ENCODE measurements around the gene ELOVL7.

Gene ELOVL7

DNA sequence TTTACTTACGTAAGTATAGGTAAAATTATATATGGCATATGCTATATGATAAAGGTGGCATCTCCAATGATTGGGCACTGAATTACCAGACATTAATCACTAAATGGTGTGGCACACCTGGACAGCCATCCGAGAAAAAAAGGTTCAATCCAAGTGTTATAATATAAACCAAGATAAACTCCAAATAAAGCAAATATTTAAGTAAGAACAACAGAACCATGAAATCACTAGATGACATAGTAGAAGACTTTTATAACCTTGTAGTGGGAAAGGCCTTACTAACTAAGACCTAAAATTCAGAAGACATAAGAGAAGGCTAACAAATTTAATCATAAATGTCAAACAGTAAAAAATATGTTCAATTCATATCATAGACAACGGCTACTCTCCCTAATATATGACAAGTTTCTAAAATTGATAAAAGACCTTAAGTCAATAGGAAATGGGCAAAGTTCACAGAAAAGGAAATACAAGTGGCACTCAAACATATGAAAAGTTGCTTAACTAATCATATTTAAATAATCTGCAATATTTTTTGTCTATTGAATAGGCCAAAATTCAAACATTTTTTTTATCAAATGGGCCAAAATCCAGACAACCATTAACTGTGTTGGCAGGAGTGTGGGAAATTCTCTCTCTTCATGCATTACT, 55.1 kb downstream of the ELOVL7 start:
- no peak for TF ChIP-seq CTCF (IDR thresholded peaks at IDR 0.05; ENCODE audit: insufficient read depth, low read depth, low read length, missing control alignments)
- no peak overlapping the region for H3K4me3 ChIP-seq (ENCODE audit: low read depth, low read length)
- DNase-seq (ENCODE audit: low read depth): no peak

GRCh38 chr5:60779466-60779865, 64.6 kb downstream of the ELOVL7 start:
- DNase-seq (ENCODE audit: low read depth): no peak
- no peak for TF ChIP-seq CTCF (IDR thresholded peaks at IDR 0.05; ENCODE audit: insufficient read depth, low read depth, low read length, missing control alignments)

GRCh38 chr5:60776343-60776742, 67.7 kb downstream of the ELOVL7 start:
- TF ChIP-seq CTCF (IDR thresholded peaks at IDR 0.05; ENCODE audit: insufficient read depth, low read depth, low read length, missing control alignments): no peak
- no peak overlapping the region for H3K4me3 ChIP-seq (ENCODE audit: low read depth, low read length)
- DNase-seq (ENCODE audit: low read depth): no peak

More at GRCh38 chr5:60779466-60779865, 64.6 kb downstream of the ELOVL7 start:
- no peak overlapping the region for H3K4me3 ChIP-seq (ENCODE audit: low read depth, low read length)

- no peak for TF ChIP-seq CTCF (IDR thresholded peaks at IDR 0.05; ENCODE audit: insufficient read depth, low read depth, low read length, missing control alignments)
- no peak for DNase-seq (ENCODE audit: low read depth)
- no peak overlapping the region for H3K4me3 ChIP-seq (ENCODE audit: low read depth, low read length)
These were observed 78.9 kb downstream of the ELOVL7 start for GRCh38 chr5:60765019-60765709.

- DNase-seq (ENCODE audit: low read depth): no peak
These were observed 81.0 kb downstream of the ELOVL7 start for GRCh38 chr5:60763061-60763460.

DNA sequence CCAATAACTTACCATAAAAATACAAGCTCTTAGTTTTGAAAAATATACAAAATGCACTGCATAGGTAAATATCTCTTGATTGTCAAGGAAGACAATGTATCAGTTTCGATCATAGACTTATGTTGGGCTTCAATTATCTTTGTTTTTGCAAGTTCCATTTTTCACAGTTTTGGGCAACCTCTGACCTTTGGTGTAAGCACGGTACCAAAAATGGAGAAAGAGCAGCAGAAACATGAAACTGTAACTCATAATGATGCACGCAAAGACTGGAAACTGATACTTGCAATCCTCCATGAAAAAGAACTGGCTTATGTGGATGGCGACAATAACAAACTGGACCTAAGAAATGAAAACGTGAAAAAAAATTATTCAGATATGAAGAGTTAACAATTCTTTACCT, 89.6 kb downstream of the ELOVL7 start:
- no peak for TF ChIP-seq CTCF (IDR thresholded peaks at IDR 0.05; ENCODE audit: insufficient read depth, low read depth, low read length, missing control alignments)
- no peak overlapping the region for H3K4me3 ChIP-seq (ENCODE audit: low read depth, low read length)
- no peak for DNase-seq (ENCODE audit: low read depth)

More at GRCh38 chr5:60763061-60763460, 81.0 kb downstream of the ELOVL7 start:
- no peak overlapping the region for H3K4me3 ChIP-seq (ENCODE audit: low read depth, low read length)
- no peak for TF ChIP-seq CTCF (IDR thresholded peaks at IDR 0.05; ENCODE audit: insufficient read depth, low read depth, low read length, missing control alignments)
